ENCODE results near the gene GREB1.
A peak's percentile ranks its signal among the peaks of the same experiment; 100 is the strongest.

The GREB1 gene, protein sequence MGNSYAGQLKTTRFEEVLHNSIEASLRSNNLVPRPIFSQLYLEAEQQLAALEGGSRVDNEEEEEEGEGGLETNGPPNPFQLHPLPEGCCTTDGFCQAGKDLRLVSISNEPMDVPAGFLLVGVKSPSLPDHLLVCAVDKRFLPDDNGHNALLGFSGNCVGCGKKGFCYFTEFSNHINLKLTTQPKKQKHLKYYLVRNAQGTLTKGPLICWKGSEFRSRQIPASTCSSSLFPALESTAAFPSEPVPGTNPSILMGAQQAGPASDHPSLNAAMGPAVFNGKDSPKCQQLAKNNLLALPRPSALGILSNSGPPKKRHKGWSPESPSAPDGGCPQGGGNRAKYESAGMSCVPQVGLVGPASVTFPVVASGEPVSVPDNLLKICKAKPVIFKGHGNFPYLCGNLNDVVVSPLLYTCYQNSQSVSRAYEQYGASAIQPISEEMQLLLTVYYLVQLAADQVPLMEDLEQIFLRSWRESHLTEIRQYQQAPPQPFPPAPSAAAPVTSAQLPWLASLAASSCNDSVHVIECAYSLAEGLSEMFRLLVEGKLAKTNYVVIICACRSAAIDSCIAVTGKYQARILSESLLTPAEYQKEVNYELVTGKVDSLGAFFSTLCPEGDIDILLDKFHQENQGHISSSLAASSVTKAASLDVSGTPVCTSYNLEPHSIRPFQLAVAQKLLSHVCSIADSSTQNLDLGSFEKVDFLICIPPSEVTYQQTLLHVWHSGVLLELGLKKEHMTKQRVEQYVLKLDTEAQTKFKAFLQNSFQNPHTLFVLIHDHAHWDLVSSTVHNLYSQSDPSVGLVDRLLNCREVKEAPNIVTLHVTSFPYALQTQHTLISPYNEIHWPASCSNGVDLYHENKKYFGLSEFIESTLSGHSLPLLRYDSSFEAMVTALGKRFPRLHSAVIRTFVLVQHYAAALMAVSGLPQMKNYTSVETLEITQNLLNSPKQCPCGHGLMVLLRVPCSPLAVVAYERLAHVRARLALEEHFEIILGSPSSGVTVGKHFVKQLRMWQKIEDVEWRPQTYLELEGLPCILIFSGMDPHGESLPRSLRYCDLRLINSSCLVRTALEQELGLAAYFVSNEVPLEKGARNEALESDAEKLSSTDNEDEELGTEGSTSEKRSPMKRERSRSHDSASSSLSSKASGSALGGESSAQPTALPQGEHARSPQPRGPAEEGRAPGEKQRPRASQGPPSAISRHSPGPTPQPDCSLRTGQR (N-terminal part only)

DNA sequence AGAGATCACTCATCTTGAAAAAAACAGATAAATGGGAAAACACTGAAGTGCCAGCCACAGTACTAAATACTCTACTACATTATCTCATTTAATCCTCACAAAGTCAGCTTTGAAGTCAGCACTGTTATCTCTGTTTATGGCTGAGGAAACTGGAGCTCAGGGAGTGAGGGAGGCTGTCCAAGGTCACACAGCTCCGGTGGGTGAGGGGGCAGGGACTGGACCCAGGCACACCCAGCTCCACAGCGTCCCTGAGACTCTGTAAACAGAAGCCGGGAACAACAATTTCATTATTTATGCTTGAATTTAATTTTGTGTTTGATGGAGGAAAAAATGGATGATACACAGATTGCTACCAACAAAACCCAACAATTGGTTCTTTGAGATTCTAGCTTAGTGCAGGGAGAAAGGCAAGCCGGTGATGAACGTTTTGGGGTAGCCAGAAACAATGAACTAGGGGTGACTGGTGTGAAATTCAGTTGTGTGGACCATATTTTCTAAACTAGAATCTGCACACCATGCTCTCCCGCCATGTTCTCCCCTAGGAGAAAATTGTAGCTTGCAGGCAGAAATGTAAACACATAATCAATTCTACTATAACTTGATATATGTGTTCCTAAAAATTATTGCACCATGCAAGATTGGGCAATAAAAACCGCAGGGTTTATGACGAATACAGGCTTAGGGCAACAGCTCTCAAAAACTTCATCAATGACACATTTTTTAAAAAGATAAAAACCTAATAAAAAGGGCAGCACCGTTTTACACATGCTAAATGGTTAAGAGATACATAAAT, at the start of gene GREB1:
Gene GREB1, plus strand, starts transcription at position 768 of the 793 bp plus-strand sequence. CDS start 22,570 bp downstream, outside the sequence.
- TF ChIP-seq POLR2A (IDR thresholded peaks at IDR 0.05; ENCODE audit: low read depth, low read length): no peak
- DNase-seq (ENCODE audit: insufficient read length, low spot score): no peak
- FAIRE-seq: no peak

DNA sequence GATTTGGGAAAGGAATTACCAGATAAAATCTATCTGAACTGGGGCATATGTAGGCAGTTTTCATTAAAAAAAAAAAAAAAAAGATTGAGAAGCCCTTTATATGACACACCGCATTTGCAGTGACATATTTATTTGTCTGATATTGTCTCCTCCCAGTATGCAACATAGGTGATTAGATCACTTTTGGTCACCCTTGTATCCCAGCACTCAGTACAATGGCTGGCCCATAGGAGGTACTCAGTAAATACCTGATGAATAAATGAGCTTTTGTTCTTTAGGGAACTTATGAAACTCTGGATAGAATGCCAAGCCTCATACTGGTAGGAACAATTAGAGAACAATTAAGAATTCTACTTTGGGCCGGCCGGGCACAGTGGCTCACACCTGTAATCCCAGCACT, 45.0 kb upstream of the GREB1 start:
- no peak for DNase-seq (ENCODE audit: insufficient read length, low spot score)
- TF ChIP-seq POLR2A (IDR thresholded peaks at IDR 0.05; ENCODE audit: low read depth, low read length): no peak
- FAIRE-seq: no peak

DNA sequence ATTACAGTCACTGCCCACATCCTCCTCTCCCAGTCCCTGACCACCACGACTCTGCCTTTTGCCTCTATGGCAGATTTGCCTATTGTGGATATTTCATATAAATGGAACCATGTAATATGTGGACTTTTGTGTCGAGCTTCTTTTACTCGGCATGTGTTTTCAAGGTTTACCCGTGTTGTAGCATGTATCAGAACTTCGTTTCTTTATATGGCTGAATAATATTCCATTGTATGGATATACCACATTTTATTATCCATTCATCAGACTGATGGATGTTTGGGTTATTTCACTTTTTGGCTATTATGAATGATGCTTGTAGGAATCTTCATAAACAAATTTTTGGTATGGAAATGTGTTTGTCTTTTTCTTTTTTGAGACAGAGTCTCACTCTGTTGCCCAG, 43.7 kb upstream of the GREB1 start:
- TF ChIP-seq POLR2A (IDR thresholded peaks at IDR 0.05; ENCODE audit: low read depth, low read length): no peak
- no peak for DNase-seq (ENCODE audit: insufficient read length, low spot score)
- FAIRE-seq: no peak

DNA sequence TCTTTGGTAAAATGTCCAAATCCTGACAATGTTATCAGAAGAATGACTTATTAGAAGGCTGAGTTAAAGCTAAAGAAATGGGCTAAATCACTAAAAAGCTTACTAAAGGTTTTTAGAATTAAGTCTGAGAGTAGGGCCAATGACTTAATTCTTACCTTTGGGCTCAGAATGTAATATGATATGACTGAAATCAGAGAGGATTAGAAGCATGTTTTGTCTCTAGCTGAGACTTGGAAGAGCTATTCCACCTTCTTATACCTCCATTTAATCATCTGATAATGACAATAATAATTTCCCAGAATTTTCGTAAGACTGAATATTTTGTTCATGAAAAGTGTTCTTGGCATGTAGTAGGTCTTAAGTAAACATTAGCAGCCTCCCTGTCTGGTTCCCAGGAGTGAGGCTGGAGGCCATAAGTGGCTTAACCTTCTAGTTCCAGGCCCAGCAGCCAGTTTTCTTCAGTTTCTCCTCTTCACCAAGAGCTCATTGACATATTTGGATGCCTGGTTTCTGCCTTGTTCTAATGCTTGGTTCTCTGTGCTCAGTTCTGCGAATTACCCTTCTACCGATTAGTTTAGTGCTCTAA, 42.4 kb upstream of the GREB1 start:
- no peak for FAIRE-seq
- DNase-seq (ENCODE audit: insufficient read length, low spot score): no peak
- TF ChIP-seq POLR2A (IDR thresholded peaks at IDR 0.05; ENCODE audit: low read depth, low read length): no peak

DNA sequence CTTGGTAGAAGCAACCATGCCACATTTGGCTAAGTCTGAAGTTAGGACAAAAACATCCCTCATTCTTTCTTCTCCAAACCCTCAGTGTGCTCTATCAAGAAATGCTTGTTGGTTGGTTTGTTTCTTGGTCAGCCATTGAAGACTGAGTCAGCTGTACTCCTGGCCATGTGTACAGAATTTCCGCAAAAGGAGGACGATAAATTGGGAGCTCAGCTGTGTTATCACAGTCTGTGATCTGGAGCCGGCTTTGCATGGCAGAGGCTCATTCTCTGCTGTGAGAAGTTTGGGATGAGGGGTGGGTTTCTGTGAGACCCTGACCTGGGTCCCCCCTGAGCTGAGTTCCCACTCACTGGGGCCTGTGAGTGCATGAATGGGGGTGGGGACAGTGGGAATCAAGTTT, 41.6 kb upstream of the GREB1 start:
- DNase-seq (ENCODE audit: insufficient read length, low spot score) (no peak), FAIRE-seq (no peak)
- no peak for TF ChIP-seq POLR2A (IDR thresholded peaks at IDR 0.05; ENCODE audit: low read depth, low read length)

DNA sequence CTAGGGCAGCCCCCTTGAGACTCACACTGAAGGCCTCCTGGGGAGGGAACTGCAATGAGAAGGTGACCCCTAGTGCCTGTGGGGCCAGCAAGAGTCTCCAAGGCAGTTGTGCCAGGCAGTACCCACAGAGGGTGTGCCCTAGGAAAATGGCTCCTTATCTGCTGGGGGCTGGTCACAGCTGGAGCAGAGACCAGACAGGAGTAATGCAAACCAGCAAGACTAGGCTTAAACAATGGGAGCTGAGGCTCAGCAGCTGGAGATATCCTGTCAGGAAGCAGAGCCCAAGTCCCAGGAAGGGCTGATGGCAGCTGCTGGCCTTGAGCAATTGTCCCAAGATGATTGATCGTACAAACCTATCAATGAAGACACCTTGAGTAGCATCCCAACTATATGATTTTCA, 41.1 kb upstream of the GREB1 start:
- DNase-seq (ENCODE audit: insufficient read length, low spot score) (no peak), FAIRE-seq (no peak)
- no peak for TF ChIP-seq POLR2A (IDR thresholded peaks at IDR 0.05; ENCODE audit: low read depth, low read length)

DNA sequence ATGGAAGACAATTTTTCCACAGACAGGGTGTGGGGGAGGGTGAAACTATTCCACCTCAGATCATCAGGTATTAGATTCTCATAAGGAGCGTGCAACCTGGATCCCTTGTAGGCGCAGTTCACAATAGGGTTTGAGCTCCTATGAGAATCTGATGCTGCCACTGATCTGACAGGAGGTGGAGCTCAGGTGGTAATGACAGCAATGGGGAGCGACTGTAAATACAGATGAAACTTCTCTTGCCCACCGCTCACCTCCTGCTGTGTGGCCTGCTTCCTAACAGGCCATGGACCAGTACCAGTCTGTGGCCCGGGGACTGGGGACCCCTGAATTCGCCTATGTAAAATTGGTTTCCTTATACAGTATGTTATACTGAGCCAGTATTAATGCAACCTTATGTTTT, 40.6 kb upstream of the GREB1 start:
- no peak for FAIRE-seq
- no peak for DNase-seq (ENCODE audit: insufficient read length, low spot score)
- no peak for TF ChIP-seq POLR2A (IDR thresholded peaks at IDR 0.05; ENCODE audit: low read depth, low read length)

DNA sequence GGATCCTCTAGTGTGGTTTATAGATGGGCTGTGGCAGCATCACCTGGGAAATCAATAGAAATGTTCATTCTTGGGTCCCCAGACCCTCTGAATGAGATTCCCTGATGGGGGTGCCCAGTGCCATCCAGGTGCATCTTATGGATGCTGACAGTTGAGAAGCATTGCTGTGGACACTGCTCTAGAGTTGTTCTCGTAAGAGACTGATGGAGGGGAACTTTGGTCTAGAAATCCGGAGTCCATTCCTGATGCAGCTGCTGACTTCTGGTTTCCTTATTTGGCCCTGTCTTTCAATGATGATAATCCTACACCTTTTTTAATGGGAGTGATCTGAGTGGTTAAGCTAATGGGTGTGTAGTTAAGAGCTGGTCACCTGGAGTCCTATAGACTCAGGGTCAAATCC, 39.5 kb upstream of the GREB1 start:
- FAIRE-seq (no peak), DNase-seq (ENCODE audit: insufficient read length, low spot score) (no peak)
- no peak for TF ChIP-seq POLR2A (IDR thresholded peaks at IDR 0.05; ENCODE audit: low read depth, low read length)

DNA sequence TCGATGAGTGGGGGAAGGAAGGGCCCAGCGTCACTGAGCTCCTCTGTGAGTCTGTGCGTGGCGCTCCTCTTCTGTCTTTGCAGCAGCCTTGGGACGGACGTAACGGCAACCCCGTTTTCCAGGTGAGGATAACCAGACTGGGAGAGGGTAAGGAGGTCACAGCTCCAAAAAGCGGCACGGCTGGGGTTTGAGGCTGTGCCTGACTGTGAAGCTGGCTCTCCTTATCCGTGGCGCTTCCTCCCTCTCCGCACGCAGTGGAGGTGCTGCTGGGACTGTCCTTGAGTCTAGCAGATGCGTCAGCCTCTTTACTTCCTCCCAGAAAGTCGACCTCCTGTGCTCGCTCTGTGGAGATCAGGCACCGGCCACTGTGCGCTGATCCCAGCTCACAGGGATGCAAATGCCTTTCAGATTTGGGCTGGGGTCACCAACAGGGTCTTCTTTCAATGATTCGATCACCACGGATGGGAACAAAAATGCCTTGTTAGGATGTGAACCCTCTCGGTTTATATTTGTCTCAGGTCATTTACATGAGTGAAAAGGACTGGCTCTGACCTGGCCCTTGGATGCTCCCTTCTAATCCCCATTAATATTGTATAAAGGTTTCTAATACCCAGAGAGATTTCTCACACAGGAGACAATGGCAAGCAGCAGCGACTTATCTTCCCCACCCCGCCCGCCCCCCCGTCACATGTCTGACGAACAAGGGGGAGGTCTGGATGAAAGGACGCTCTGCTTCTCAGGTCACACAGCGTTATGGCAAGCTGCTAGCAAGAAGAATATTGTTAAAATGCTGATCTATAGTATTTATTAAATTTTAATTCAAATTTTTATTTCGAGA, 37.8 kb upstream of the GREB1 start:
- DNase-seq (ENCODE audit: insufficient read length, low spot score): no peak
- TF ChIP-seq POLR2A (IDR thresholded peaks at IDR 0.05; ENCODE audit: low read depth, low read length): no peak
- FAIRE-seq: no peak

DNA sequence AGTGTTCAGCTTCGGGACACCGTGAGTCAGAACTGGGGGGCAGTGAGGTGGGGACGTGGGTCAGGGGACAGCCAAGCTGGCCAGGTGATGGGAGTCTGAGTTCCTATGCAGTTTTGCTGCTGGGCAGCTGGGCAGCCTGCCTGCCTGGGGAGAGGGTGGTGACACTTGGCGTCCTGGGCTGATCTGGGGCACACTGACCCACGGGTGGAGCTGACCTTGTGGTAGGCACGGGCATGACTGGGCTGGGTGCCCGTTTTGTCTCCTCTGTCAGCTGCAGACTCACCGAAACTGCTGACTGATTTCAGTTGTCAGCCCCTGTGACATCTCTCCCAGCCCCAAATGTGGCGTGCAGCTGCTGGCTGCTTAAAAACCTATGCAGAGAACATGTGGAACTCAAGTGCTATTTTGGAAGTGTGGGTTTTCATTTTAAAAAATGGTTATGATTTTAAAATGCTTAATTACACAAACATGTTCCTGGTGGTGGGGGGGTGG, 35.3 kb upstream of the GREB1 start:
- no peak for TF ChIP-seq POLR2A (IDR thresholded peaks at IDR 0.05; ENCODE audit: low read depth, low read length)
- DNase-seq (ENCODE audit: insufficient read length, low spot score) (peak; percentile 41), FAIRE-seq (peak; percentile 33)

DNA sequence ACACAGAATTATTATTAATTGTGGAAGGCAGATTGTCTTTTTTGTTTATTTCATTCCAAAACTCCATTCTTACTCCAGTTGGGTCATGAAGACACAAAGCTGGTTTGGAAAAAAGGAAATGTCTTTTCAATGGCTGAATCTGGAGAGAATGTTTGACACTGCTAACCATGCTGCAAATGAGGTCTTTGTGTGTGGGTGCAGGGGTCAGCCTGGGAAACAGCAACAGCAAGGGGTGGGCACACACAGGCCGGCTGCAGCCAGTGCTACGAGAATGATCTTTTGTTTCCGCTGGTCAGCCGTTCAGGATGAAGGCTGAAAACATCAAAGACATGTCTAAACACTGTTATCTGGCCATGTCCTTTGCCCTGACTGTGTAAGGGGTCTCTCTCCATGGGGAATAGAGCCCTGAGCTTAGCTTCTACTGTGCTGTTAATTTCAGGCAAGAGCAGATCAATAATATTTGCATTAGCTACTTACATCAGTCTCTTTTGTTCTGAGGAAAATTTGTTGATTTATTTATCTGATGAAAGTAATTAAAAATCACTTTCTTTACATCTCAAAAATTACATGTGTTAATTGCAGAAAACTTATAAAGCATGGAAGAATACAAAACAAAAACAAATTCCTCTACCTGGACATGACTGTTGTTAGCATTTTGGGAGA, 34.6 kb upstream of the GREB1 start:
- FAIRE-seq: no peak
- TF ChIP-seq POLR2A (IDR thresholded peaks at IDR 0.05; ENCODE audit: low read depth, low read length): no peak
- DNase-seq (ENCODE audit: insufficient read length, low spot score): no peak
